ENCODE data around the gene ECD.

DNA sequence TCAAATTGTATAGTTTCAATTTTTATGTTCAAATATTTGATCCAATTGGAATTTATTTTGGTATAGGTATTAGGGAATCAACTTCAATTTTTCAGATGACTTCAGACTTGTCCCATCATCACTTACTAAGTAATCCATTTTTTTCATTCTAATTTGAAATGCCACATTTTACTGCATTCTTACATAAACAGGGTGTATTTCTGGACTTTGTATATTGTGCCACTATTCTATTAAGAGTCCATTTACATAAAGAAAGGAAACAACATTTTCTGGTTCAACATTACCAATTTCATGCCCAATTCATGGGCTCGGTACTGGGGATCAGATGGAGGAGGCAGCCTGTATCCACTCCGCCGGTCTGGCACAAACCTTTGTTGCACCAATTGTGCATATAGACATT, 15.8 kb downstream of the ECD start:
- TF ChIP-seq, protein P1, sequence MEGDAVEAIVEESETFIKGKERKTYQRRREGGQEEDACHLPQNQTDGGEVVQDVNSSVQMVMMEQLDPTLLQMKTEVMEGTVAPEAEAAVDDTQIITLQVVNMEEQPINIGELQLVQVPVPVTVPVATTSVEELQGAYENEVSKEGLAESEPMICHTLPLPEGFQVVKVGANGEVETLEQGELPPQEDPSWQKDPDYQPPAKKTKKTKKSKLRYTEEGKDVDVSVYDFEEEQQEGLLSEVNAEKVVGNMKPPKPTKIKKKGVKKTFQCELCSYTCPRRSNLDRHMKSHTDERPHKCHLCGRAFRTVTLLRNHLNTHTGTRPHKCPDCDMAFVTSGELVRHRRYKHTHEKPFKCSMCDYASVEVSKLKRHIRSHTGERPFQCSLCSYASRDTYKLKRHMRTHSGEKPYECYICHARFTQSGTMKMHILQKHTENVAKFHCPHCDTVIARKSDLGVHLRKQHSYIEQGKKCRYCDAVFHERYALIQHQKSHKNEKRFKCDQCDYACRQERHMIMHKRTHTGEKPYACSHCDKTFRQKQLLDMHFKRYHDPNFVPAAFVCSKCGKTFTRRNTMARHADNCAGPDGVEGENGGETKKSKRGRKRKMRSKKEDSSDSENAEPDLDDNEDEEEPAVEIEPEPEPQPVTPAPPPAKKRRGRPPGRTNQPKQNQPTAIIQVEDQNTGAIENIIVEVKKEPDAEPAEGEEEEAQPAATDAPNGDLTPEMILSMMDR (conservative IDR thresholded peaks at IDR 0.05): no peak
- no peak for TF ChIP-seq ZFX (IDR thresholded peaks at IDR 0.05)

Measured in C4-2B (cell line).